ENCODE measurements around the gene KIF22.

The KIF22 gene

GRCh38 chr16:29837841-29838240, 47.3 kb downstream of the KIF22 start:
- H3K4me1 ChIP-seq (ENCODE audit: low read length), result no peaks in the 10 kb centered on the region
- no peak for TF ChIP-seq EZH2phosphoT487 (IDR thresholded peaks at IDR 0.05; ENCODE audit: low read length)
- no peak for TF ChIP-seq EZH2 (optimal IDR thresholded peaks at IDR 0.05; ENCODE audit: low read depth, low read length)
- no peak for TF ChIP-seq CTCF (IDR thresholded peaks at IDR 0.05; ENCODE audit: low read length)
- no peaks in the 10 kb centered on the region for H3F3A ChIP-seq (ENCODE audit: insufficient read depth, low read length)
- no peak overlapping the region for H3K27ac ChIP-seq (ENCODE audit: low read length)
- H4K20me1 ChIP-seq (ENCODE audit: insufficient read depth, low read length), result no peaks in the 10 kb centered on the region
- no peaks in the 10 kb centered on the region for H3K9me3 ChIP-seq (replicated peaks; ENCODE audit: insufficient read depth, low read length)
- H2AFZ ChIP-seq (ENCODE audit: low read length), result no peak overlapping the region
- H3K4me2 ChIP-seq (ENCODE audit: low read depth, low read length), result no peak overlapping the region
- H3K36me3 ChIP-seq (replicated peaks; ENCODE audit: insufficient read depth, low read length), result no peaks in the 10 kb centered on the region
- H3K9ac ChIP-seq (ENCODE audit: low read length), result no peak overlapping the region
- no peaks in the 10 kb centered on the region for H3K27me3 ChIP-seq (replicated peaks; ENCODE audit: insufficient read depth, low read length)
- no peaks in the 10 kb centered on the region for H3K9me2 ChIP-seq (replicated peaks; ENCODE audit: insufficient read depth, low read length)
- DNase-seq, result no peak
- no peak overlapping the region for H3K4me3 ChIP-seq (ENCODE audit: low read length)
- no peaks in the 10 kb centered on the region for H3K79me2 ChIP-seq (ENCODE audit: low read length)

- no peaks in the 10 kb centered on the region for H3F3A ChIP-seq (ENCODE audit: insufficient read depth, low read length)
- no peak for TF ChIP-seq CTCF (IDR thresholded peaks at IDR 0.05; ENCODE audit: low read length)
- no peak for TF ChIP-seq EZH2phosphoT487 (IDR thresholded peaks at IDR 0.05; ENCODE audit: low read length)
- no peak for TF ChIP-seq EZH2 (optimal IDR thresholded peaks at IDR 0.05; ENCODE audit: low read depth, low read length)
- H3K4me3 ChIP-seq (ENCODE audit: low read length), result no peak overlapping the region
- no peak overlapping the region for H3K4me2 ChIP-seq (ENCODE audit: low read depth, low read length)
- H3K27ac ChIP-seq (ENCODE audit: low read length), result no peak overlapping the region
- H2AFZ ChIP-seq (ENCODE audit: low read length), result no peak overlapping the region
- no peaks in the 10 kb centered on the region for H3K9me3 ChIP-seq (replicated peaks; ENCODE audit: insufficient read depth, low read length)
- H3K36me3 ChIP-seq (replicated peaks; ENCODE audit: insufficient read depth, low read length), result no peaks in the 10 kb centered on the region
- no peaks in the 10 kb centered on the region for H3K9me2 ChIP-seq (replicated peaks; ENCODE audit: insufficient read depth, low read length)
- DNase-seq, result no peak
- H3K4me1 ChIP-seq (ENCODE audit: low read length), result no peaks in the 10 kb centered on the region
- no peaks in the 10 kb centered on the region for H4K20me1 ChIP-seq (ENCODE audit: insufficient read depth, low read length)
- no peak overlapping the region for H3K9ac ChIP-seq (ENCODE audit: low read length)
- H3K79me2 ChIP-seq (ENCODE audit: low read length), result no peaks in the 10 kb centered on the region
- H3K27me3 ChIP-seq (replicated peaks; ENCODE audit: insufficient read depth, low read length), result no peaks in the 10 kb centered on the region
These were observed 49.3 kb downstream of the KIF22 start for GRCh38 chr16:29839822-29840221.

- Histone ChIP-seq H3K4me3 (ENCODE audit: low read length) (no peak overlapping the region), H3K4me2 (ENCODE audit: low read depth, low read length) (no peak overlapping the region), H2AFZ (ENCODE audit: low read length) (no peak overlapping the region), H3K27ac (ENCODE audit: low read length) (no peak overlapping the region), H3K9me3 (replicated peaks; ENCODE audit: insufficient read depth, low read length) (no peaks in the 10 kb centered on the region), H3K36me3 (replicated peaks; ENCODE audit: insufficient read depth, low read length) (no peaks in the 10 kb centered on the region), H3K4me1 (ENCODE audit: low read length) (no peaks in the 10 kb centered on the region), H3F3A (ENCODE audit: insufficient read depth, low read length) (no peaks in the 10 kb centered on the region), H3K27me3 (replicated peaks; ENCODE audit: insufficient read depth, low read length) (no peaks in the 10 kb centered on the region), H3K79me2 (ENCODE audit: low read length) (no peaks in the 10 kb centered on the region), H3K9ac (ENCODE audit: low read length) (no peak overlapping the region), H4K20me1 (ENCODE audit: insufficient read depth, low read length) (no peaks in the 10 kb centered on the region), H3K9me2 (replicated peaks; ENCODE audit: insufficient read depth, low read length) (no peaks in the 10 kb centered on the region)
- no peak for DNase-seq
- no peak for TF ChIP-seq CTCF (IDR thresholded peaks at IDR 0.05; ENCODE audit: low read length)
- TF ChIP-seq EZH2phosphoT487 (IDR thresholded peaks at IDR 0.05; ENCODE audit: low read length), result no peak
- TF ChIP-seq EZH2 (optimal IDR thresholded peaks at IDR 0.05; ENCODE audit: low read depth, low read length), result no peak
These were observed 49.7 kb downstream of the KIF22 start for GRCh38 chr16:29840240-29840639.

Data from MM.1S (cell line).